Measurements from ENCODE around the gene KIF5B.
"Not testable (repeated sequence)": the region's sequence is repeated elsewhere in the genome, so short reads cannot be mapped to it uniquely, and the experiment has no call there.

Gene KIF5B

GRCh38 chr10:32060347-32060746 lies 4.1 kb upstream of the KIF5B start:
- DNase-seq (ENCODE audit: low read depth in 2 of 2), result no peak

DNA sequence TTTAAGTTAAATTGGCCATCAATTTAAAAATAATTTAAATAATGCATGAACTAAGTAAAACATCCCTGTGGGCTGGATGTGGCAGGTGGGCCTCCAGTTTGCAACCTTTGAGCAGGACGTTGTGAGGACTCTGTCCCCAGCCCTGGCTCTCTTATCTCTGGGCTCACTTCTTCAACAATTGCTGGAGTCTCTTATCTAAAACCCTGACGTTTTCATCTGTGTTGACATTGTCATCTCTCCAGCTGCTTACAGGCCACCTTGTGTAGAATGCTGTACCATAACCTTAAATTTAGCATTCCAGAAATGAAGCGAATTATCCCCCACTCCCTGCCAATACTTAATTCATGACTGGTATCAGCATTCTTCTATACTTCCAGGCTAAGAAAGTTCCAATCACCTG lies 3.2 kb upstream of the KIF5B start:
- DNase-seq (ENCODE audit: low read depth in 2 of 2), result no peak

GRCh38 chr10:32057036-32057372 lies 779 bp upstream of the KIF5B start:
- no peak for DNase-seq (ENCODE audit: low read depth in 2 of 2)

- DNase-seq (ENCODE audit: low read depth in 2 of 2), result peak in 1 of 2 donors; percentile 10
These were observed 618 bp downstream of the KIF5B start for GRCh38 chr10:32055478-32056135.

GRCh38 chr10:32054094-32054493 lies 2.1 kb downstream of the KIF5B start:
- DNase-seq (ENCODE audit: low read depth in 2 of 2), result no peak

- DNase-seq (ENCODE audit: low read depth in 2 of 2), result not testable (repeated sequence)
These were observed 2.8 kb downstream of the KIF5B start for GRCh38 chr10:32053392-32053791.

DNA sequence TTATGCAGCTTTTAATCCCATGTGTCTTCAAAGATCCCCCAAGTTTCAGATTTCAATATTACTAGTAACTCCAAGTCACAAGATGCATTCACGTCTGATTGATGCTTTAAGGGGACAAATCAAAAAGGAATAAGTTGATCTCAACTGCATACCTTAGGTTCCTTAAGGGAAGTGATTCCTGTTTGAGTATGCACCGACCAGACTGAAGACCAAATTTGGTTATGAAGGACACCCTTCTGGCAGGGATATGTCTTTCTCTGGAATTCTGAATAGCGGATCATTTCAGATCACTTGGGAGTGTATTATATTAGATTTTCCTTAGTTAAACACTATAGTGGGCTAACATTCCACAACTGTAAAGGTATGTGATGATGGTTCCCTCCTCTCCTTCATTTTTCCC lies 4.3 kb downstream of the KIF5B start:
- no peak for DNase-seq (ENCODE audit: low read depth in 2 of 2)

DNA sequence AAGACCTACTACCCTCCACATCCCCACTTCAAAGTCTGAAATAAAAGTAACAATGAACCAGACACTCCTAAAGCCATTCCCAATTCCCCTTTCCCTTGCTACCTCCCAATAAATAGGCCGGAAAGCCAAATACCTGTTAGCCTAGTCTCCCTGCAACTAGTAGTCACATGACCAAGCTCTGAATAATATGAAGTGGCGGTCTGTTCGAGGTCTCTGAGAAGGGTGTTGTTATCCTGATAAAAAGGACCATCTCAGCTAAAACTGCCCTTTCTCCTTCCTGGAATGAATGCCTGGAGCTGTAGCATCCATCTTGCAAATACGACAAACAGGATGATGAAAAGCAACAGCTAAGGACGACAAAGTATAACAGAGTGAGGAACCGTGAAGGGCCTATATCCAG lies 6.0 kb downstream of the KIF5B start:
- DNase-seq (ENCODE audit: low read depth in 2 of 2), result no peak

- no peak for DNase-seq (ENCODE audit: low read depth in 2 of 2)
These were observed 7.1 kb downstream of the KIF5B start for GRCh38 chr10:32049113-32049512.

GRCh38 chr10:32048282-32048681 lies 7.9 kb downstream of the KIF5B start:
- no peak for DNase-seq (ENCODE audit: low read depth in 2 of 2)

GRCh38 chr10:32047881-32048280 lies 8.3 kb downstream of the KIF5B start:
- no peak for DNase-seq (ENCODE audit: low read depth in 2 of 2)

DNA sequence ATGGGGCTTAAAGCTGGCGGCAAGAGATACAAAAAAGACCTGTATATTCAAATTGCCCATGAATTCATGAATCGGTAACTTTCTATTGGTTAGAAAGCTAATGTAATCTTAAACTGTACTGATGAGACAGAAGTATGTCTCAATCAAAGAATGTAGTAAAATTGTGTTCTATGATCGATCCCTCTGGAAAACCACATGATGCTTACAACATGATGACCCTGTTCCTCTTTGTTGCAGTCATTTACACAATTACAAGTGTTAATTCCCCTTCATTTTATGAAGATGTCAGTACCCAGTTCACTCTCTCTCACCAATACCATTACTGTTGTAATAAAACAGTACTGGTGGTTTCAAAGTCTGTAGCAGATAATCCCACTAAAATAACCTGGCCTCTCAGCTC lies 10.1 kb downstream of the KIF5B start:
- DNase-seq (ENCODE audit: low read depth in 2 of 2), result no peak

DNA sequence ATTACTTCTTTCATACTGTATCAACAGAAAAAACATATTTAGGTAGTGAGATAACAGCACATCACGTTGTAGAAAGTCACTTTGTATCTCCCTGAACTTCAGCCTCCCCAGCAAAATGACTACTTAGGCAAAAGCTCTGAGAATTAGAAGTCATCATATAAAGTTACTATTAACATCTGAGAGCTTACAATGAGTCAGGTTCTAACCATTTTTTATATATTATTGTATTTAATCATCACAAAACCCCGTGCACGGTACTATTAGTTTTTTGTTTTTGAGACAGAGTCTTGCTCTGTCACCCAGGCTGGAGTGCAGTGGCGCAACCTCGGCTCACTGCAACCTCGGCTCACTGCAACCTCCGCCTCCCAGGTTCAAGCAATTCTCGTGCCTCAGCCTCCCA lies 13.5 kb downstream of the KIF5B start:
- DNase-seq (ENCODE audit: low read depth in 2 of 2), result not testable (repeated sequence)

DNA sequence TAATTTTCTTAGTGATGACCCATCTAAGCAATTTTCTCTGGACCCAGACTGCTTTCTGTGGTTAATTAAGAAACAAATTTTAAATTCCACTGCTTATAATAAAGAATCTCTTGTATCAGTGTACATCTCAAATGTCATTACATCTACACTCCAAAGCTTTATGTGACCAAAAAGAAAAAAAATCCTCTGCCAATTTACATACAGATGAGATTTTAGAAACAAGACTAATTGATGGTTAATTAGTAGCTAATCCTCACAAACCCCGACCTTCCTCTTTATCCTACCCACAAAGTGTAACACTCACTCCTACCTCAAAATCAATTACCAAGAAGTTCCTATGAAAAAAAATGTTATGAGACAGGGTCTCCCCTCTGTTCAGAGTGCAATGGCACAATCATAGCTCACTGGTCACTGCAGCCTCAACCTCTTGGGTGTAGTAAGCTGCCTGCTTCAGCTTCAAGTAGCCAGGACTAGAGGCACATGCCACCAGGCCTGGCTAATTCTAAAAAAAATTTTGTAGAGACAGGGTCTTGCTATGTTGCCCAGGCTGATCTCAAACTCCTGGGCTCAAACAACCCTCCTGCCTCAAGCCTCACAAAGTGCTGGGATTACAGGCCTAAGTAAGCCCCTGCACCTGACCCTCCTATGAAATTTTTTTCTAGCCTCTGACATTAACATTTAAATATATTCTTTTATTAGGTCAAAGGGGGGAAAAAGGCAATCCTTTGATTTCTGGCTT lies 14.8 kb downstream of the KIF5B start:
- DNase-seq (ENCODE audit: low read depth in 2 of 2), result no peak

- DNase-seq (ENCODE audit: low read depth in 2 of 2), result no peak
These were observed 16.5 kb downstream of the KIF5B start for GRCh38 chr10:32039734-32040133.

GRCh38 chr10:32038777-32039176 lies 17.4 kb downstream of the KIF5B start:
- DNase-seq (ENCODE audit: low read depth in 2 of 2), result no peak

DNA sequence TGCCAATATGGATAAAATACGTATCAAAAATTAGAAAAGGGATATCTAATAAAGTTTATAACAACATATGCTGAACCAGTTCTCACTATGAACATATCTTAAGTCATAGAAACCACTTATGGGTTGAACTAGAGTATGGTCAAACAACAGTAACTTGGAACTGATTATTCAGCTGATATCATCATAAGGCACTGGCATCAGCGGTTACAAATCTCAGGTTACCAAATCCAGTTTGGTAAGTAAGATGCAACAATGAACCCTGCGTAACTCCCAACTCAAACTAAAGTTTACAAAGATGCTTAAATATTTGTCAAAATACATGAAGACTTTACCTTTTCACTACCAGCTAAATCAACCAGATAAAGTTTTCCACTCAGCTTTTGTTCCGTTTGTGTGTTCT lies 19.3 kb downstream of the KIF5B start:
- no peak for DNase-seq (ENCODE audit: low read depth in 2 of 2)

DNA sequence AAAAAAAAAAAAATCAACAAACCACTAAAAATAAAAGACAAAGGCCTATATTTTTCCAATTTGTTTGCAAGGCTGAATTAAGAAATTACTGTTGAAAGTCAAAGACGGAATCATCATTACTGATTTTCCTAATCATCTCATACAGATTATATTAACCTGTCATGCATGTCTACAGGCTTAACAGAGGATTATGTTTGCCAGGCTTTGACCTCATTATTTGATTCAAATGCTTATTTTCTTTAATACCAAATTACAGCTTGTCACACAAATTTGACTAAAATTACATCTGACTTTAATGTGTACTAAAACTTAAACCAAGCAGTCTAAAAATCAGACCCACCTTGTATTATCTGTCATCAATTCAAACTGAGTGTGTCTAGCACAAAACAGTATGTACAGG lies 21.2 kb downstream of the KIF5B start:
- DNase-seq (ENCODE audit: low read depth in 2 of 2), result no peak

DNA sequence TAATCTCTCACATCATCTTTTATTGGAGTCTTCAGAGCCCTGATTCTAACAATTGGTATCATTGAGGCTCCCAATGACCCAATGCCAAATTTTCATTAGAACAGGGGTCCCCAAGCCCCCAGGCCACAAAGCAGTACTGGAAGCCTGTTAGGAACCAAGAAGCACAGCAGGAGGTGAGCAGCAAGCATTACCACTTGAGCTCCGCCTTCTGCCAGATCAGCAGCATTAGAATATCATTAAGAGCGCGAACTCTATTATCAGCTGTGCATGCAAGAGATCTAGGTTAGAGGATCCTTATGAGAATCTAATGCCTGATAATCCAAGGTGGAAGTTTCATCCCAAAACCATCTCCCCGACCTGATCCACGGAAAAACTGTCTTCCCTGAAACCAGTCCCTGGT lies 23.1 kb downstream of the KIF5B start:
- no peak for DNase-seq (ENCODE audit: low read depth in 2 of 2)

GRCh38 chr10:32031920-32032319 lies 24.3 kb downstream of the KIF5B start:
- no peak for DNase-seq (ENCODE audit: low read depth in 2 of 2)

GRCh38 chr10:32031424-32031823 lies 24.8 kb downstream of the KIF5B start:
- no peak for DNase-seq (ENCODE audit: low read depth in 2 of 2)

DNA sequence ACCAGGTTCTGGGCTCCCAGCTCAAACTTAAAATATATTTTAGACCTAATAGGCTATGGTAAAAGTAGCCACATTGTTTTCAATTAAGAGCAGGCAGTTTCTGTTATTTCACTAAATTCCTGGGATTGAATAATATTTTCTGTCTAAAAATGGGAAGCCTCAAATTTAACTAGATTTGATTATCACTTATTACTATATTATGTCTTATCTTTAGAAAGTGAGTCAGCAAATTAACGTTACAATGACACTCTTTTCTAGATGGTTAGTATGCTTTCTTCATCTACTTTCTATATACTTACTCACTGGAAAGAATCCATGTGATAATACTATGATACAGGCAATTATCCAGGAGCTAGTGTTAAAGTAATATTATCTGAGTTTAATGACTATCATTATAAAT lies 27.5 kb downstream of the KIF5B start:
- DNase-seq (ENCODE audit: low read depth in 2 of 2), result no peak

- DNase-seq (ENCODE audit: low read depth in 2 of 2), result no peak
These were observed 33.0 kb downstream of the KIF5B start for GRCh38 chr10:32023264-32023663.

- no peak for DNase-seq (ENCODE audit: low read depth in 2 of 2)
These were observed 39.2 kb downstream of the KIF5B start for GRCh38 chr10:32017044-32017443.
